HG02870 (cell line): ENCODE measurements around the gene CFHR5.
"Not testable (repeated sequence)": the region's sequence is repeated elsewhere in the genome, so short reads cannot be mapped to it uniquely, and the experiment has no call there.

Source experiments
- ATAC-seq: cut with Tn5 transposase; IDR thresholded peaks from one replicate; pipeline ENCODE4 v1.9.1; 2021; ENCODE audit warnings: mild to moderate bottlenecking, moderate library complexity; ENCODE audit not compliant: unreplicated experiment

Gene CFHR5

DNA sequence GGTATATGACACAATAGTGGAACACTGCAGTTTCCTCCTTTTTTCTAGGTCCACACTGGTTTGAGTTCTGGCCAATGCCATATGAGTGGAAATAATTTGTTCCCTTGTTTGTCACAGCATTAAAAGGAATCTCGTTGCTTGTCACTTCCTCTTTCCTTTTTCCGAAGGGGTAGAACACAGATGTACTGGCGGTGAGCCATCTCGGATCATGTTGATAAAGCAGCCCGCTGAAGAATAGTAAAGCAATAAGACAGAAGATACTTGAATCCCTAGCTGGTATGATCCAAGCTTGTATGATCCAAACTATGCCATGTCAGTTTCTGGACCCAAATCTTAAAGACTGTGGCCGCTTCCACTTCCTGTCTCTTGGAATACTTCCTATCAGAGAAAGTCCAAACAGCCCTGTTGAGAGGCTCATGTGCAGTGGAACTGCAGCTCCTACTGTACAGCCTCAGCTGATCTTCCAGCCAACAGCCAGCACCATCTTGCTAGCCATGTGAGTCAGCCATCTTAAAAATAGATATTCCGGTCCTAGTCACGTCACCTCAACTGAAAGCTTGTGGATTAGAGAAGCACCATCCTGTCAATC, 40.3 kb downstream of the CFHR5 start:
- no peak for ATAC-seq

DNA sequence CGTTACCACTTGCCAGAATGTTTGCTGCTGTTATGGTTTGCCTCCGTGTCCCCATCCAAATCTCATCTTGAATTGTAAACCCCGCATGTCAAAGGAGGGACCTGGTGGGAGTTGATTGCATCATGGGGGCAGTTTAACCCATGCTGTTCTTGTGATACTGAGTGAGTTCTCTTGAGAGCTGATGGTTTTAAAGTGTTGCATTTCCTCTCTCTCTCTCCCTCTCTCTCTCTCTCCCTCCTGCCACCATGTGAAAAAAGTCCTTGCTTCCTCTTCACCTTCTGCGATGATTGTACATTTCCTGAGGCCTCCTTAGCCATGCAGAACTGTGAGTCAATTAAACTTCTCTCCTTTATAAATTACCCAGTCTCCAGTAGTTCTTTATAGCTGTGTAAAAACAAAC, 44.4 kb downstream of the CFHR5 start:
- ATAC-seq = no peak

- ATAC-seq = no peak
Measured at GRCh38 chr1:197024460-197024859, 47.1 kb downstream of the CFHR5 start.

- no peak for ATAC-seq
Measured at GRCh38 chr1:197027359-197027758, 50.0 kb downstream of the CFHR5 start.

DNA sequence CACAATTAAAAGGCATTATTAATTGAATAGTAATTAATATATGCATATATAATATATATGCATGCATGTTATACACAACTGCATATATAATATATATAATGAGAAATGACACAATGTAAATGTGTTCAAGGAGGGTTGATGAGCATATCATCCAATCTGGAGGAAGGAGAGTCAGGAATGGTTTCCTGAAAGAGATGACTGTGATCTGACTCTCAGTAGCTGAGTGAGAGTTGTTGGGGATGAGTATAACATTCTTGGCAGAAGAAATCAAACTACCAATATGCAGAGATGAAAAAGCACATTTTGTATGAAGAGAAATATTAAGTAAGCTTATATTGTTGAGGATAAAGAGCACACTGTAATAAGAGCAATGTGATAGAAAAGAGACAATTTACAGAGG, 52.4 kb downstream of the CFHR5 start:
- no peak for ATAC-seq

GRCh38 chr1:197034631-197035339, 57.4 kb downstream of the CFHR5 start:
- not testable (repeated sequence) for ATAC-seq

DNA sequence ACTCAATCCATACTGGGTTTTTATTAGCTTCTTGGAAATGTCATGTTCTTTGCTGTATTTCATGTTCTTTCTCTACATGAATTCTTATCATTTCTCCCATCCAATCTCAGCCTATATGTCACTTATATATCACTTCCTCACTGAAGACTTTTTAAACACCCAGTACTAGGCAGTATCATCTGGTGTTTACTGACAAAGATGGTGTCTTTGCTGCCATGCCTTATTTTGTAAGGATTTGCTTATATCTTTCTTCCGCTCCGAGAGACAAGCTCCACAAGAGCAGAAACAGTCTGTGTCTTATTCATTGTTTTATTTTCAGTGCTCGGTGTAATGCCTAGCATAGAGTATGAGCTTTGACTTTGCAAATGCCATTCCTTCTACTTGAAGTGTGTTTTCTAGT, 59.5 kb downstream of the CFHR5 start:
- ATAC-seq = no peak

GRCh38 chr1:197041486-197042353, 64.4 kb downstream of the CFHR5 start:
- peak; percentile 93 for ATAC-seq

- ATAC-seq = no peak
Measured at GRCh38 chr1:197042676-197043341, 65.5 kb downstream of the CFHR5 start.

- no peak for ATAC-seq
Measured at GRCh38 chr1:197049100-197049499, 71.7 kb downstream of the CFHR5 start.
